AG04449 (cell line): ENCODE data around the gene SENP2.

Experiments
- CTCF ChIA-PET: fragments of 350-600 bp; formaldehyde crosslinking; extraction: SDS; loops from one replicate; lab custom pipeline; 2021; ENCODE audit warnings: antibody characterized with exemption; lab: Yijun Ruan, JAX
- POLR2A ChIA-PET: fragments of 400-600, 350-600 bp; formaldehyde crosslinking; extraction: SDS; loops from one replicate; lab custom pipeline; 2020; ENCODE audit warnings: antibody characterized with exemption, inconsistent platforms; lab: Yijun Ruan, JAX
- DNase-seq: peaks from one replicate; pipeline ENCODE4 v3.0.0-alpha.2; 2010; ENCODE audit warnings: low read depth, low spot score
- H3K4me3 ChIP-seq: 2 replicates; pipeline ENCODE4 v1.5.1; 2011; ENCODE audit warnings: low read depth, mild to moderate bottlenecking, control low read depth, low read length
- CTCF ChIP-seq: IDR thresholded peaks from one replicate; pipeline ENCODE4 v1.5.1; 2011; ENCODE audit warnings: mild to moderate bottlenecking, moderate library complexity, low read length, control low read depth, inconsistent platforms; ENCODE audit not compliant: insufficient read depth; ENCODE audit errors: missing control alignments

Gene SENP2

GRCh38 chr3:185653949-185654757, 68.1 kb downstream of the SENP2 start:
- POLR2A ChIA-PET = no interaction called here
- no peak for DNase-seq
- H3K4me3 ChIP-seq = no peak overlapping the region
- no peak for TF ChIP-seq CTCF
- CTCF ChIA-PET = interaction anchor here (1.3 to 2.3 kb wide), 2 partner anchors 16 to 289 kb away, joined by 3 to 8 read pairs; no protein-coding TSS in a partner anchor

GRCh38 chr3:185654758-185655145, 68.7 kb downstream of the SENP2 start:
- POLR2A ChIA-PET = no interaction called here

GRCh38 chr3:185655426-185656320, 69.6 kb downstream of the SENP2 start:
- DNase-seq = no peak
- no peak overlapping the region for H3K4me3 ChIP-seq
- no peak for TF ChIP-seq CTCF
- POLR2A ChIA-PET = interaction anchor here (1.0 kb wide), 1 partner anchor 282 kb away, joined by 7 read pairs; the partner anchor contains the start of gene TRA2B
- CTCF ChIA-PET = interaction anchor here (1.3 to 6.7 kb wide), 4 partner anchors 8 to 288 kb away, joined by 4 to 119 read pairs (median 8); no protein-coding TSS in a partner anchor

More at GRCh38 chr3:185654758-185655145, 68.7 kb downstream of the SENP2 start:
- TF ChIP-seq CTCF = no peak
- H3K4me3 ChIP-seq = no peak overlapping the region
- CTCF ChIA-PET = no interaction called here
- no peak for DNase-seq

GRCh38 chr3:185656321-185656840, 70.3 kb downstream of the SENP2 start:
- peak; percentile 98 for DNase-seq
- POLR2A ChIA-PET = interaction anchor here (0.7 to 1.0 kb wide), 3 partner anchors 52 to 281 kb away, joined by 3 to 7 read pairs (median 3); partner anchors contain the start of gene TRA2B
- no peak for TF ChIP-seq CTCF
- H3K4me3 ChIP-seq = no peak overlapping the region
- CTCF ChIA-PET = interaction anchor here (1.1 to 6.7 kb wide), 8 partner anchors 9 to 287 kb away, joined by 3 to 119 read pairs (median 4); no protein-coding TSS in a partner anchor

GRCh38 chr3:185657211-185657610, 71.1 kb downstream of the SENP2 start:
- TF ChIP-seq CTCF = no peak
- ChIA-PET POLR2A (interaction anchor here (1.0 to 1.8 kb wide), 2 partner anchors 75 to 281 kb away, joined by 3 to 6 read pairs; partner anchors contain the start of gene TRA2B), CTCF (interaction anchor here (1.1 to 6.7 kb wide), 7 partner anchors 52 to 323 kb away, joined by 3 to 119 read pairs (median 4); no protein-coding TSS in a partner anchor)
- no peak for DNase-seq
- H3K4me3 ChIP-seq = no peak overlapping the region
